WTC11 (cell line): ENCODE results near the gene ALDOA. TPM values are rescaled to one million over a fixed set of nuclear protein-coding genes. Genes with fewer than 3 reads are reported as not detected.

Source experiments
- ATAC-seq: fragments of 200-7000 bp; cut with Tn5 transposase; 2 replicates; pipeline ENCODE4 v1.10.0; 2021; ENCODE audit warnings: mild to moderate bottlenecking, moderate library complexity
- CTCF ChIA-PET: fragments of 300-600 bp; sonication (Branson Sonifier 250); formaldehyde crosslinking; loops from one replicate; lab custom pipeline; 2021; ENCODE audit warnings: antibody characterized with exemption; lab: Charles Lee
- POLR2A ChIA-PET: fragments of 350-600 bp; sonication (Branson Sonifier 250); formaldehyde crosslinking; loops from one replicate; lab custom pipeline; 2021; ENCODE audit warnings: antibody characterized with exemption; lab: Charles Lee
- DNase-seq: peaks from one replicate; pipeline ENCODE4 v3.0.0; 2021; ENCODE audit warnings: low spot score
- H3K27ac Mint-ChIP-seq: 2 replicates; pipeline ENCODE4 v1.8.0; 2021; ENCODE audit warnings: mixed read lengths
- H3K27me3 Mint-ChIP-seq: 2 replicates; pipeline ENCODE4 v1.8.0; 2021; ENCODE audit warnings: low read depth, mild to moderate bottlenecking, moderate library complexity, mixed read lengths
- H3K36me3 Mint-ChIP-seq: 2 replicates; pipeline ENCODE4 v1.8.0; 2021; ENCODE audit warnings: mixed read lengths
- H3K4me1 Mint-ChIP-seq: 2 replicates; pipeline ENCODE4 v1.8.0; 2022; ENCODE audit warnings: mixed read lengths
- H3K4me3 Mint-ChIP-seq: 2 replicates; pipeline ENCODE4 v1.8.0; 2021; ENCODE audit warnings: mild to moderate bottlenecking, moderate library complexity, mixed read lengths
- H3K9me3 Mint-ChIP-seq: 2 replicates; pipeline ENCODE4 v1.8.0; 2021; ENCODE audit warnings: mixed read lengths
- ATF1 ChIP-seq: sonication (generic); formaldehyde crosslinking; IDR thresholded peaks from 2 replicates; pipeline ENCODE4 v1.8.1; 2023; ENCODE audit warnings: mild to moderate bottlenecking, moderate library complexity, missing genetic modification reagents
- ESRRA ChIP-seq: sonication (generic); formaldehyde crosslinking; IDR thresholded peaks from 2 replicates; pipeline ENCODE4 v1.8.1; 2022; ENCODE audit warnings: mild to moderate bottlenecking, missing genetic modification reagents, borderline replicate concordance
- HMGXB4 ChIP-seq: sonication (generic); formaldehyde crosslinking; IDR thresholded peaks from 2 replicates; pipeline ENCODE4 v1.8.1; 2023; ENCODE audit warnings: mild to moderate bottlenecking, moderate library complexity, missing genetic modification reagents
- PRRX2 ChIP-seq: fragments of 250-450 bp; sonication (Bioruptor Pico); IDR thresholded peaks from 2 replicates; pipeline ENCODE4 v1.8.0; 2021; ENCODE audit warnings: mild to moderate bottlenecking
- SMAD4 ChIP-seq: sonication (generic); formaldehyde crosslinking; IDR thresholded peaks from 2 replicates; pipeline ENCODE4 v1.8.0; 2022; ENCODE audit warnings: mild to moderate bottlenecking, missing genetic modification reagents
- TEAD1 ChIP-seq: sonication (generic); formaldehyde crosslinking; IDR thresholded peaks from 2 replicates; pipeline ENCODE4 v1.8.0; 2022; ENCODE audit warnings: mild to moderate bottlenecking, missing genetic modification reagents
- USF1 ChIP-seq: sonication (generic); formaldehyde crosslinking; IDR thresholded peaks from 2 replicates; pipeline ENCODE4 v1.8.0; 2022; ENCODE audit warnings: mild to moderate bottlenecking, missing genetic modification reagents
- ZSCAN18 ChIP-seq: fragments of 250-450 bp; sonication (Bioruptor Pico); IDR thresholded peaks from 2 replicates; pipeline ENCODE4 v2.1.2; 2022; ENCODE audit warnings: mild to moderate bottlenecking, moderate library complexity
- total RNA-seq: library from RNA; stranded (reverse); gene quantifications from 3 replicates; pipeline ENCODE4 v1.2.3, GENCODE V29; 2021
- TF ChIP-seq, protein P1 (sequence below): sonication (generic); formaldehyde crosslinking; IDR thresholded peaks from 2 replicates; pipeline ENCODE4 v1.8.0; 2023; ENCODE audit warnings: missing genetic modification reagents, mild to moderate bottlenecking, borderline replicate concordance
- TF ChIP-seq, protein P2 (sequence below): sonication (generic); formaldehyde crosslinking; conservative IDR thresholded peaks from 2 replicates; pipeline ENCODE4 v1.8.1; 2023; ENCODE audit warnings: mild to moderate bottlenecking, low read depth, missing genetic modification reagents, moderate library complexity
- TF ChIP-seq, protein P3 (sequence below): fragments of 250-450 bp; sonication (Bioruptor Pico); IDR thresholded peaks from 2 replicates; pipeline ENCODE4 v1.9.0; 2021; ENCODE audit warnings: mild to moderate bottlenecking, borderline replicate concordance

Gene ALDOA
- total RNA-seq, 1 experiment from 2014 or later = 1,537 TPM

DNA sequence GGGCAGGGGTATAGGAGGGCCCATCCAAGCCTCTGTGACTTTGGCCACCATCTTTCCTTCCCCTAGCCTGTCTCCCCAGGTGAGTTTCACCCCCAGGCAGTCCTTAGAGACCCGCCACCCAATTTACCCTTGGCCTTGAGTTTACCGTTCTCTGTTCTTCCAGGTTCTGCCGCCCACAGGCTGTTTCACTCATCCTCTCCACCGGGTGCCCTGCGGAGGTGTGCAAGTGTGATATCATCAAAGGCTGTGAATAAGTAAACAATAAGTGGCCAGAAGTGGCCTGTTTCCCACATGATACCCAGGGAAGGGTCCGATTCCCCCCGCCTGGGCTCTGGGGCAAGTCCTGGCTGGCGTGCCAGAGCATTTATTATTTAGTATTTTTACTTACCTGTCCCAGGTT lies 19.4 kb upstream of the ALDOA start:
- ATAC-seq (no peak), DNase-seq (no peak)
- Mint-ChIP-seq H3K4me3 (no peak overlapping the region), H3K36me3 (no peaks in the 10 kb centered on the region), H3K27ac (no peak overlapping the region), H3K9me3 (no peaks in the 10 kb centered on the region), H3K27me3 (peaks cover 32% of the 10 kb centered on the region), H3K4me1 (no peaks in the 10 kb centered on the region)
- ChIA-PET POLR2A (no interaction called here), CTCF (interaction anchor here (2.3 kb wide), 1 partner anchor 14 kb away, joined by 10 read pairs; no protein-coding TSS in a partner anchor)
- TF ChIP-seq ESRRA (no peak), HMGXB4 (CRISPR knock-in tag) (no peak), TEAD1 (CRISPR knock-in tag) (no peak), SMAD4 (no peak), ZSCAN18 (CRISPR knock-in tag) (no peak)
- TF ChIP-seq, protein P1, sequence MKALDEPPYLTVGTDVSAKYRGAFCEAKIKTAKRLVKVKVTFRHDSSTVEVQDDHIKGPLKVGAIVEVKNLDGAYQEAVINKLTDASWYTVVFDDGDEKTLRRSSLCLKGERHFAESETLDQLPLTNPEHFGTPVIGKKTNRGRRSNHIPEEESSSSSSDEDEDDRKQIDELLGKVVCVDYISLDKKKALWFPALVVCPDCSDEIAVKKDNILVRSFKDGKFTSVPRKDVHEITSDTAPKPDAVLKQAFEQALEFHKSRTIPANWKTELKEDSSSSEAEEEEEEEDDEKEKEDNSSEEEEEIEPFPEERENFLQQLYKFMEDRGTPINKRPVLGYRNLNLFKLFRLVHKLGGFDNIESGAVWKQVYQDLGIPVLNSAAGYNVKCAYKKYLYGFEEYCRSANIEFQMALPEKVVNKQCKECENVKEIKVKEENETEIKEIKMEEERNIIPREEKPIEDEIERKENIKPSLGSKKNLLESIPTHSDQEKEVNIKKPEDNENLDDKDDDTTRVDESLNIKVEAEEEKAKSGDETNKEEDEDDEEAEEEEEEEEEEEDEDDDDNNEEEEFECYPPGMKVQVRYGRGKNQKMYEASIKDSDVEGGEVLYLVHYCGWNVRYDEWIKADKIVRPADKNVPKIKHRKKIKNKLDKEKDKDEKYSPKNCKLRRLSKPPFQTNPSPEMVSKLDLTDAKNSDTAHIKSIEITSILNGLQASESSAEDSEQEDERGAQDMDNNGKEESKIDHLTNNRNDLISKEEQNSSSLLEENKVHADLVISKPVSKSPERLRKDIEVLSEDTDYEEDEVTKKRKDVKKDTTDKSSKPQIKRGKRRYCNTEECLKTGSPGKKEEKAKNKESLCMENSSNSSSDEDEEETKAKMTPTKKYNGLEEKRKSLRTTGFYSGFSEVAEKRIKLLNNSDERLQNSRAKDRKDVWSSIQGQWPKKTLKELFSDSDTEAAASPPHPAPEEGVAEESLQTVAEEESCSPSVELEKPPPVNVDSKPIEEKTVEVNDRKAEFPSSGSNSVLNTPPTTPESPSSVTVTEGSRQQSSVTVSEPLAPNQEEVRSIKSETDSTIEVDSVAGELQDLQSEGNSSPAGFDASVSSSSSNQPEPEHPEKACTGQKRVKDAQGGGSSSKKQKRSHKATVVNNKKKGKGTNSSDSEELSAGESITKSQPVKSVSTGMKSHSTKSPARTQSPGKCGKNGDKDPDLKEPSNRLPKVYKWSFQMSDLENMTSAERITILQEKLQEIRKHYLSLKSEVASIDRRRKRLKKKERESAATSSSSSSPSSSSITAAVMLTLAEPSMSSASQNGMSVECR (CRISPR knock-in tag) = no peak
- TF ChIP-seq, all 79 proteins: peak for 0

DNA sequence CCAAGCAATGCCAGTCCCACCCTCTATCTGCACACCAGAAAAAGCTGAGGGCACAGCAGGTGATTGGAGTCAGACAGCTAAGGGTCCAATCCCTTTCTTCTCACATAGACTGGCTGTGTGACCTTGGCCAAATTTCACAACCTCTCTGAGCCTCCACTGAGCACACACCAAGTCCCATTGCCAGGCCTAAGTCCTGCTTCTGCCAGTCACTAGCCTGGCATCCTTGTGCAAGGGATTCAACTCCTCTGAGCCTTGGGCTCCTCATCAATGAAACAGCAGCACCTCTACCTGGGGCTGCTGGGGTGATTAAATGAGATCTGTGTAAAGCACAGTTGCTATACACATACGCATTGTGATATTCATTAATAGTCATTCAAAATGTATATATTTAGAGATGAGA lies 19.0 kb upstream of the ALDOA start:
- Mint-ChIP-seq H3K4me3 (no peak overlapping the region), H3K36me3 (no peaks in the 10 kb centered on the region)
- no peak for ATAC-seq
- no peak for TF ChIP-seq PRRX2 (CRISPR knock-in tag)
- TF ChIP-seq USF1 = no peak
- no peak for TF ChIP-seq ZSCAN18 (CRISPR knock-in tag)
- TF ChIP-seq, all 79 proteins: peak for 0
- ChIA-PET POLR2A (no interaction called here), CTCF (interaction anchor here (1.7 to 2.3 kb wide), 2 partner anchors 9 to 15 kb away, joined by 4 to 10 read pairs; no protein-coding TSS in a partner anchor)
- Mint-ChIP-seq H3K9me3 (no peaks in the 10 kb centered on the region), H3K27ac (no peak overlapping the region), H3K4me1 (no peaks in the 10 kb centered on the region), H3K27me3 (peaks cover 34% of the 10 kb centered on the region)
- no peak for DNase-seq

DNA sequence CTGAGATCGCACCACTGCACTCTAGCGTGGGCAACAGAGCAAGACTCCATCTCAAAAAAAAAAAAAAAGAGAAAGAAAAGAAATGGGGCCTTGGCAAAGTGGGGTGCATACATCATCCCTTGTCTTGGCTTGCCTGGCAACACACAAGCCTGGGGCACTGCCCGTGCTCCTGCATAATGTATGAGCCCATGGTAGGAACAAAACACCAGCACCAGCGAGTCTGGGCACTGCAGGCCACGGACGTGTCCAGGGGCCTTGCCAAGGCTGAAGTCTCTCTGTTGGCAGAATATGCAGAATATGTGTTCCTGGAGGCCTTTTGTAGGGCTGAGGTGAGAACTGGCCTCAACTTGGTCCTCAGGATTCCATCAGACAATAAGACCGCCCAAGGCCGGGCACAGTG lies 15.7 kb upstream of the ALDOA start:
- CTCF ChIA-PET = interaction anchor here (0.8 to 2.0 kb wide), 3 partner anchors 17 to 42 kb away, joined by 3 to 16 read pairs (median 6); partner anchors contain the start of gene TLCD3B
- POLR2A ChIA-PET = no interaction called here
- Mint-ChIP-seq H3K9me3 (no peaks in the 10 kb centered on the region), H3K27me3 (peaks cover 42% of the 10 kb centered on the region), H3K4me3 (no peak overlapping the region), H3K4me1 (peaks cover 10% of the 10 kb centered on the region), H3K27ac (no peak overlapping the region), H3K36me3 (no peaks in the 10 kb centered on the region)
- no peak for DNase-seq
- ATAC-seq = no peak
- no peak for TF ChIP-seq ATF1 (CRISPR knock-in tag)
- TF ChIP-seq, protein P2, sequence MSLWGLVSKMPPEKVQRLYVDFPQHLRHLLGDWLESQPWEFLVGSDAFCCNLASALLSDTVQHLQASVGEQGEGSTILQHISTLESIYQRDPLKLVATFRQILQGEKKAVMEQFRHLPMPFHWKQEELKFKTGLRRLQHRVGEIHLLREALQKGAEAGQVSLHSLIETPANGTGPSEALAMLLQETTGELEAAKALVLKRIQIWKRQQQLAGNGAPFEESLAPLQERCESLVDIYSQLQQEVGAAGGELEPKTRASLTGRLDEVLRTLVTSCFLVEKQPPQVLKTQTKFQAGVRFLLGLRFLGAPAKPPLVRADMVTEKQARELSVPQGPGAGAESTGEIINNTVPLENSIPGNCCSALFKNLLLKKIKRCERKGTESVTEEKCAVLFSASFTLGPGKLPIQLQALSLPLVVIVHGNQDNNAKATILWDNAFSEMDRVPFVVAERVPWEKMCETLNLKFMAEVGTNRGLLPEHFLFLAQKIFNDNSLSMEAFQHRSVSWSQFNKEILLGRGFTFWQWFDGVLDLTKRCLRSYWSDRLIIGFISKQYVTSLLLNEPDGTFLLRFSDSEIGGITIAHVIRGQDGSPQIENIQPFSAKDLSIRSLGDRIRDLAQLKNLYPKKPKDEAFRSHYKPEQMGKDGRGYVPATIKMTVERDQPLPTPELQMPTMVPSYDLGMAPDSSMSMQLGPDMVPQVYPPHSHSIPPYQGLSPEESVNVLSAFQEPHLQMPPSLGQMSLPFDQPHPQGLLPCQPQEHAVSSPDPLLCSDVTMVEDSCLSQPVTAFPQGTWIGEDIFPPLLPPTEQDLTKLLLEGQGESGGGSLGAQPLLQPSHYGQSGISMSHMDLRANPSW (CRISPR knock-in tag) = no peak
- TF ChIP-seq, protein P3, sequence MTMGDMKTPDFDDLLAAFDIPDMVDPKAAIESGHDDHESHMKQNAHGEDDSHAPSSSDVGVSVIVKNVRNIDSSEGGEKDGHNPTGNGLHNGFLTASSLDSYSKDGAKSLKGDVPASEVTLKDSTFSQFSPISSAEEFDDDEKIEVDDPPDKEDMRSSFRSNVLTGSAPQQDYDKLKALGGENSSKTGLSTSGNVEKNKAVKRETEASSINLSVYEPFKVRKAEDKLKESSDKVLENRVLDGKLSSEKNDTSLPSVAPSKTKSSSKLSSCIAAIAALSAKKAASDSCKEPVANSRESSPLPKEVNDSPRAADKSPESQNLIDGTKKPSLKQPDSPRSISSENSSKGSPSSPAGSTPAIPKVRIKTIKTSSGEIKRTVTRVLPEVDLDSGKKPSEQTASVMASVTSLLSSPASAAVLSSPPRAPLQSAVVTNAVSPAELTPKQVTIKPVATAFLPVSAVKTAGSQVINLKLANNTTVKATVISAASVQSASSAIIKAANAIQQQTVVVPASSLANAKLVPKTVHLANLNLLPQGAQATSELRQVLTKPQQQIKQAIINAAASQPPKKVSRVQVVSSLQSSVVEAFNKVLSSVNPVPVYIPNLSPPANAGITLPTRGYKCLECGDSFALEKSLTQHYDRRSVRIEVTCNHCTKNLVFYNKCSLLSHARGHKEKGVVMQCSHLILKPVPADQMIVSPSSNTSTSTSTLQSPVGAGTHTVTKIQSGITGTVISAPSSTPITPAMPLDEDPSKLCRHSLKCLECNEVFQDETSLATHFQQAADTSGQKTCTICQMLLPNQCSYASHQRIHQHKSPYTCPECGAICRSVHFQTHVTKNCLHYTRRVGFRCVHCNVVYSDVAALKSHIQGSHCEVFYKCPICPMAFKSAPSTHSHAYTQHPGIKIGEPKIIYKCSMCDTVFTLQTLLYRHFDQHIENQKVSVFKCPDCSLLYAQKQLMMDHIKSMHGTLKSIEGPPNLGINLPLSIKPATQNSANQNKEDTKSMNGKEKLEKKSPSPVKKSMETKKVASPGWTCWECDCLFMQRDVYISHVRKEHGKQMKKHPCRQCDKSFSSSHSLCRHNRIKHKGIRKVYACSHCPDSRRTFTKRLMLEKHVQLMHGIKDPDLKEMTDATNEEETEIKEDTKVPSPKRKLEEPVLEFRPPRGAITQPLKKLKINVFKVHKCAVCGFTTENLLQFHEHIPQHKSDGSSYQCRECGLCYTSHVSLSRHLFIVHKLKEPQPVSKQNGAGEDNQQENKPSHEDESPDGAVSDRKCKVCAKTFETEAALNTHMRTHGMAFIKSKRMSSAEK = no peak
